HUDEP-2 (cell line): ENCODE results near the gene LRP5.
"Not testable (repeated sequence)": the region's sequence is repeated elsewhere in the genome, so short reads cannot be mapped to it uniquely, and the experiment has no call there.

ENCODE experiments used
- DNase-seq, 76 experiments: peaks; one replicate each; lab custom pipeline; 2025; ENCODE audit not compliant: unreplicated experiment in 76 of 76; lab: John Stamatoyannopoulos, UW

Gene LRP5

DNA sequence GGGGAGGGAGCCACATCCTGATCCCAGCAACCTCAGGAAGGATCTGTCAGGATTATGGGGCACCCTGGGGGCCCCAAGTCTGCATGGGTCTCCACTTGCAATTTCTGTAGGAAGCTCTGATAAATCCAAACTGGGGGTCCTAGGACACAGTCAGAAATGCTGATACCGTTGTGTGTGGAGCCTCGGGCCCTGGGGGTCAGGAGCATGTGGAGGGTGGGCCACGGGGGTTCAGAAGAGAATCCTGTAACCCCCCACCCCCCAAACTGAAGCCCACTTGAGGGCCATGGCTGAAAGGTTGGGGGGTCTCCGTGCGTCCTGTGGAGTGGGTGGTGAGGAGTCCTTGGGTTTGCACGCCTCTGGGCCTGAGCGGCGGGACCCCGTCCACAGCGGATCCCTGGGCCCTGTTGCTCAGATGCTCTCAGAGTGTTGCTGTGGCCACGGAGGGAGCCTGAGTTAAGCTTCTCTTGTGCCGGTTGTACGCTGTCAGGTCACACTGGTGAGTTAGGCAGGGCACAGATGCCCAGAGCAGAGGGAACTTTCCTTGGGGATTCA, 72.2 kb downstream of the LRP5 start:
- no peak for DNase-seq

GRCh38 chr11:68385128-68385527, 72.7 kb downstream of the LRP5 start:
- DNase-seq, result no peak

DNA sequence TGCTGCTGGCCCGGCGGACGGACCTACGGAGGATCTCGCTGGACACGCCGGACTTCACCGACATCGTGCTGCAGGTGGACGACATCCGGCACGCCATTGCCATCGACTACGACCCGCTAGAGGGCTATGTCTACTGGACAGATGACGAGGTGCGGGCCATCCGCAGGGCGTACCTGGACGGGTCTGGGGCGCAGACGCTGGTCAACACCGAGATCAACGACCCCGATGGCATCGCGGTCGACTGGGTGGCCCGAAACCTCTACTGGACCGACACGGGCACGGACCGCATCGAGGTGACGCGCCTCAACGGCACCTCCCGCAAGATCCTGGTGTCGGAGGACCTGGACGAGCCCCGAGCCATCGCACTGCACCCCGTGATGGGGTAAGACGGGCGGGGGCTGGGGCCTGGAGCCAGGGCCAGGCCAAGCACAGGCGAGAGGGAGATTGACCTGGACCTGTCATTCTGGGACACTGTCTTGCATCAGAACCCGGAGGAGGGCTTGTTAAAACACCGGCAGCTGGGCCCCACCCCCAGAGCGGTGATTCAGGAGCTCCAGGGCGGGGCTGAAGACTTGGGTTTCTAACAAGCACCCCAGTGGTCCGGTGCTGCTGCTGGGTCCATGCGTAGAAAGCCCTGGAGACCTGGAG, 74.1 kb downstream of the LRP5 start:
- peak in 1 of 76 experiments; percentile 15 for DNase-seq

DNA sequence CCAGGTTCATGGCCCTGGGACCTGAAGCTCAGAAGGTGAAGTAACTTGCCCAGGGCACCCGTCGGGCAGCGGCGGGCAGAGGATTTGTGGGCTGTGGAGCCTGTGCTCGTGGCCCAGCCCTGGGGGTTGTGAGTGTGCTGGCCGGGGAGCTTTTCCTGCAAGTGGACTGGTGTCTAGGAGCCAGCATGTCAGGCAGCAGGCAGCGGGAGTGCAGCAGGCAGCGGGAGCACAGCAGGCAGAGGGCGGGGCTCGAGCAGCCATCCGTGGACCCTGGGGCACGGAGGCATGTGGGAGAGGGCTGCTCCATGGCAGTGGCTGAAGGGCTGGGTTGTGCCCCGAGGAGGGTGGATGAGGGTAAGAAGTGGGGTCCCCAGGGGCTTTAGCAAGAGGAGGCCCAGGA, 75.4 kb downstream of the LRP5 start:
- no peak for DNase-seq

GRCh38 chr11:68388595-68389198, 76.3 kb downstream of the LRP5 start:
- no peak for DNase-seq

- DNase-seq, result no peak
Observed at GRCh38 chr11:68390315-68390714, 77.9 kb downstream of the LRP5 start.

DNA sequence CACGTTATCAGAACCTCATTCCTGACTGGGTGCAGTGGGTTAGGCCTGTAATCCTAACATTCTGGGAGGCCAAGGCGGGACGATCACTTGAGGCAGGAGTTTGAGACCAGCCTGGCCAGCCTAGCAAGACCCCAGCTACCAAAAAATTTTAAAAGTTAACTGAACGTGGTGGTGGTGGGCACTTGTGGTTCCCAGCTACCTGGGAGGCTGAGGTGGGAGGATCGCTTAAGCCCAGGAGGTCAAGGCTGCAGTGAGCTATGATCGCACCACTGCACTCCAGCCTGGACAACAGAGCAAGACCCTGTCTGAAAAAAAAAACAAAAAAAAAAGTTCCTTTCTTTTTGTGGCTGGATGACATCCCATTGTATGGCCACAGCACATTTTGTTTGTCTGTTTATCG, 80.4 kb downstream of the LRP5 start:
- DNase-seq, result no peak

- no peak for DNase-seq
Observed at GRCh38 chr11:68396516-68396915, 84.1 kb downstream of the LRP5 start.

DNA sequence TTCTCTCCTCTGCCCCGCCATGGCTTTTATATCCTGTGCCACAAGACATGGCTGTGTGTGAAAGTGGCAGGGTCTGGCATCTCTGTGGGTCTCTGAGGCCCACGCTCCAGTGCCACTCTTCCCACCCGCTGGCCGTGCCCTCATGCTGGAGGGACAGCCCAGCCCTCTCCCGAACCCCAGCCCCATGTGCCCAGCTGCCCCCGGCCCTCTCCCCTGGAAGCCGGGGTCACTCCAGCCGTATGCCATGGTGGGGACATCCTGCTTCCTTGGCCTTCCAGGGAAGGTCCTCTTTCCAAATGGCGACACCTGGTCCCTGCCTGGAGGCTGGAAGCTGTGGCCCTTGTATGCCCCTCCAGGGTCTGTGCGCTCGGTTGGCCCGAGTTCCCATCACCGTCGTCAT, 84.9 kb downstream of the LRP5 start:
- DNase-seq, result no peak

GRCh38 chr11:68398995-68399851, 86.8 kb downstream of the LRP5 start:
- peak in 70 of 76 experiments; percentile 17 to 85 (median 63) for DNase-seq

GRCh38 chr11:68399916-68400315, 87.5 kb downstream of the LRP5 start:
- no peak for DNase-seq

- not testable (repeated sequence) for DNase-seq
Observed at GRCh38 chr11:68400584-68400983, 88.2 kb downstream of the LRP5 start.

GRCh38 chr11:68401856-68402255, 89.5 kb downstream of the LRP5 start:
- DNase-seq, result no peak

- DNase-seq, result no peak
Observed at GRCh38 chr11:68402355-68403031, 90.1 kb downstream of the LRP5 start.

DNA sequence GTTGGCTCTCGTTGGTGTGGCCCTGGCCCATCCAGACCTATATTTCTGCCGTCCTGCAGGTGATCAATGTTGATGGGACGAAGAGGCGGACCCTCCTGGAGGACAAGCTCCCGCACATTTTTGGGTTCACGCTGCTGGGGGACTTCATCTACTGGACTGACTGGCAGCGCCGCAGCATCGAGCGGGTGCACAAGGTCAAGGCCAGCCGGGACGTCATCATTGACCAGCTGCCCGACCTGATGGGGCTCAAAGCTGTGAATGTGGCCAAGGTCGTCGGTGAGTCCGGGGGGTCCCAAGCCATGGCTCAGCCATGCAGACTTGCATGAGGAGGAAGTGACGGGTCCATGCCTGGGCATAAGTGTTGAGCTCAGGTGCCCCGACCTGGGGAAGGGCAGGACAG, 91.0 kb downstream of the LRP5 start:
- DNase-seq, result no peak

- DNase-seq, result no peak
Observed at GRCh38 chr11:68403831-68404230, 91.4 kb downstream of the LRP5 start.

DNA sequence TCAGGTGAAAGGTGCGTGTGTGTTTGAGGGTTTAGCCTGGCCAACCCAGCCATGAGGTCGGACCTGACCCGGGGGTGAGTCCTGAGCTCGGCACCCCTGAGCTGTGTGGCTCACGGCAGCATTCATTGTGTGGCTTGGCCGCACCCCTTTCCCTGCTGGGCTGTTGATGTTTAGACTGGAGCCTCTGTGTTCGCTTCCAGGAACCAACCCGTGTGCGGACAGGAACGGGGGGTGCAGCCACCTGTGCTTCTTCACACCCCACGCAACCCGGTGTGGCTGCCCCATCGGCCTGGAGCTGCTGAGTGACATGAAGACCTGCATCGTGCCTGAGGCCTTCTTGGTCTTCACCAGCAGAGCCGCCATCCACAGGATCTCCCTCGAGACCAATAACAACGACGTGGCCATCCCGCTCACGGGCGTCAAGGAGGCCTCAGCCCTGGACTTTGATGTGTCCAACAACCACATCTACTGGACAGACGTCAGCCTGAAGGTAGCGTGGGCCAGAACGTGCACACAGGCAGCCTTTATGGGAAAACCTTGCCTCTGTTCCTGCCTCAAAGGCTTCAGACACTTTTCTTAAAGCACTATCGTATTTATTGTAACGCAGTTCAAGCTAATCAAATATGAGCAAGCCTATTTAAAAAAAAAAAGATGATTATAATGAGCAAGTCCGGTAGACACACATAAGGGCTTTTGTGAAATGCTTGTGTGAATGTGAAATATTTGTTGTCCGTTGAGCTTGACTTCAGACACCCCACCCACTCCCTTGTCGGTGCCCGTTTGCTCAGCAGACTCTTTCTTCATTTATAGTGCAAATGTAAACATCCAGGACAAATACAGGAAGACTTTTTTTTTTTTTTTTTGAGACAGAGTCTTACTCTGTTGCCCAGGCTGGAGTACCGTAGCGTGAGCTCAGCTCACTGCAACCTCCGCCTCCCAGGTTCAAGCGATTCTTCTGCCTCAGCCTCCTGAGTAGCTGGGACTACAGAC, 94.2 kb downstream of the LRP5 start:
- DNase-seq, result no peak

- no peak for DNase-seq
Observed at GRCh38 chr11:68408512-68408911, 96.1 kb downstream of the LRP5 start.

DNA sequence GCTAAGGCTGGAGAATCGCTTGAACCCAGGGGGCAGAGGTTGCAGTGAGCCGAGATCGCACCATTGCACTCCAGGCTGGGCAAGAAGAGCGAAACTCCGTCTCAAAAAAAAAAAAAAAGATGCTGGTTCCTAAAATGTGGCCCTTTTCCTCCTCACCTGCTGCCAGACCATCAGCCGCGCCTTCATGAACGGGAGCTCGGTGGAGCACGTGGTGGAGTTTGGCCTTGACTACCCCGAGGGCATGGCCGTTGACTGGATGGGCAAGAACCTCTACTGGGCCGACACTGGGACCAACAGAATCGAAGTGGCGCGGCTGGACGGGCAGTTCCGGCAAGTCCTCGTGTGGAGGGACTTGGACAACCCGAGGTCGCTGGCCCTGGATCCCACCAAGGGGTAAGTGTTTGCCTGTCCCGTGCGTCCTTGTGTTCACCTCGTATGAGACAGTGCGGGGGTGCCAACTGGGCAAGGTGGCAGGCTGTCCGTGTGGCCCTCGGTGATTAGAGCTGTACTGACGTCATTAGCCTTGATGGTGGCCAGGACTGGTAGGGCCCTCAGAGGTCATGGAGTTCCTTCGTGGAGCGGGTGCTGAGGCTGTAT, 97.5 kb downstream of the LRP5 start:
- DNase-seq, result no peak
